Chondrocyte (in vitro differentiated cells): ENCODE data around the gene ARHGAP33. TPM values are rescaled to one million over a fixed set of nuclear protein-coding genes. Genes with fewer than 3 reads are reported as not detected.

Source experiments
- DNase-seq: peaks from one replicate; pipeline ENCODE4 v3.0.0; 2021; ENCODE audit warnings: mixed read lengths, low spot score
- H3K27ac Mint-ChIP-seq: one replicate; pipeline ENCODE4 v1.8.0; 2021; ENCODE audit warnings: mild to moderate bottlenecking, moderate library complexity, mixed read lengths; ENCODE audit not compliant: unreplicated experiment
- H3K27me3 Mint-ChIP-seq: 2 replicates; pipeline ENCODE4 v1.8.0; 2021; ENCODE audit warnings: low read depth, mixed read lengths
- H3K36me3 Mint-ChIP-seq: 2 replicates; pipeline ENCODE4 v1.8.0; 2021; ENCODE audit warnings: low read depth, mixed read lengths
- H3K4me1 Mint-ChIP-seq: 2 replicates; pipeline ENCODE4 v1.8.0; 2021; ENCODE audit warnings: low read depth, mild to moderate bottlenecking, mixed read lengths
- H3K4me3 Mint-ChIP-seq: one replicate; pipeline ENCODE4 v1.8.0; 2021; ENCODE audit warnings: mild to moderate bottlenecking, moderate library complexity, mixed read lengths; ENCODE audit not compliant: unreplicated experiment
- H3K9me3 Mint-ChIP-seq: 2 replicates; pipeline ENCODE4 v1.8.0; 2021; ENCODE audit warnings: low read depth, mixed read lengths
- CTCF ChIP-seq: fragments of 200-600 bp; sonication (generic); IDR thresholded peaks from 2 replicates; pipeline ENCODE4 v1.5.0; 2021; ENCODE audit warnings: antibody characterized with exemption, mild to moderate bottlenecking, moderate library complexity
- total RNA-seq: library from RNA; stranded (reverse); gene quantifications from 3 replicates; pipeline ENCODE4 v1.2.1, GENCODE V29; 2021

ARHGAP33 gene
- total RNA-seq, 1 donor from 2014 or later: 8.5 TPM

- no peak overlapping the region for H3K27ac Mint-ChIP-seq
Observed at GRCh38 chr19:35774274-35775045, 904 bp upstream of the ARHGAP33 start.

GRCh38 chr19:35775046-35775297, 392 bp upstream of the ARHGAP33 start:
- H3K4me3 Mint-ChIP-seq: peak overlapping the region; percentile 79
- peaks cover 25% of the 10 kb centered on the region for H3K4me1 Mint-ChIP-seq
- no peaks in the 10 kb centered on the region for H3K27me3 Mint-ChIP-seq
- no peak for DNase-seq
- no peaks in the 10 kb centered on the region for H3K36me3 Mint-ChIP-seq
- H3K9me3 Mint-ChIP-seq: no peaks in the 10 kb centered on the region
- no peak for TF ChIP-seq CTCF
- peak overlapping the region; percentile 82 for H3K27ac Mint-ChIP-seq

More at GRCh38 chr19:35774274-35775045, 904 bp upstream of the ARHGAP33 start:
- Mint-ChIP-seq H3K9me3 (no peaks in the 10 kb centered on the region), H3K4me1 (peaks cover 25% of the 10 kb centered on the region), H3K27me3 (no peaks in the 10 kb centered on the region), H3K36me3 (no peaks in the 10 kb centered on the region), H3K4me3 (peak overlapping the region; percentile 79)
- DNase-seq: no peak
- TF ChIP-seq CTCF: no peak

GRCh38 chr19:35776102-35776788, 881 bp downstream of the ARHGAP33 start:
- Mint-ChIP-seq H3K4me3 (peak overlapping the region; percentile 79), H3K27ac (no peak overlapping the region), H3K36me3 (peaks cover 2% of the 10 kb centered on the region), H3K27me3 (no peaks in the 10 kb centered on the region), H3K4me1 (peaks cover 25% of the 10 kb centered on the region), H3K9me3 (no peaks in the 10 kb centered on the region)
- no peak for DNase-seq
- TF ChIP-seq CTCF: no peak

- TF ChIP-seq CTCF: no peak
- DNase-seq: no peak
- H3K27ac Mint-ChIP-seq: no peak overlapping the region
- H3K4me3 Mint-ChIP-seq: peak overlapping the region; percentile 79
- H3K4me1 Mint-ChIP-seq: peaks cover 25% of the 10 kb centered on the region
- peaks cover 2% of the 10 kb centered on the region for H3K36me3 Mint-ChIP-seq
- H3K9me3 Mint-ChIP-seq: no peaks in the 10 kb centered on the region
- no peaks in the 10 kb centered on the region for H3K27me3 Mint-ChIP-seq
Observed at GRCh38 chr19:35777086-35777841, 1.9 kb downstream of the ARHGAP33 start.

GRCh38 chr19:35777961-35778360, 2.6 kb downstream of the ARHGAP33 start:
- no peak for TF ChIP-seq CTCF
- Mint-ChIP-seq H3K4me1 (peaks cover 25% of the 10 kb centered on the region), H3K27me3 (no peaks in the 10 kb centered on the region), H3K27ac (no peak overlapping the region), H3K9me3 (no peaks in the 10 kb centered on the region), H3K36me3 (peaks cover 2% of the 10 kb centered on the region), H3K4me3 (no peak overlapping the region)
- DNase-seq: no peak
